ENCODE results near the gene FSD2.

The FSD2 gene

GRCh38 chr15:82849556-82850512 is 44.0 kb upstream of the FSD2 start:
- Histone ChIP-seq H3K36me3 (ENCODE audit: control insufficient read depth in 4 of 4, insufficient read depth in 4 of 4, low read length in 3 of 4) (peaks cover 0 to 2% (median 0%) of the 10 kb centered on the region in 4 experiments), H3K27ac (ENCODE audit: insufficient read depth in 1 of 2, low read depth in 1 of 2, low read length in 2 of 2, poor library complexity in 1 of 2, severe bottlenecking in 2 of 2) (peak overlapping the region in 1 of 2 experiments; percentile 37), H3K27me3 (replicated peaks in 2 of 5; ENCODE audit: control insufficient read depth in 4 of 5, insufficient read depth in 5 of 5, low read length in 4 of 5) (no peaks in the 10 kb centered on the region), H3K9me3 (ENCODE audit: control extremely low read depth in 1 of 5, control insufficient read depth in 4 of 5, insufficient read depth in 2 of 5, low read depth in 1 of 5, low read length in 4 of 5) (no peaks in the 10 kb centered on the region), H3K4me3 (ENCODE audit: control insufficient read depth in 1 of 7, extremely low read depth in 1 of 7, insufficient read depth in 4 of 7, low read depth in 2 of 7, low read length in 6 of 7) (peak overlapping the region in 3 of 7 experiments; percentile 12 to 61 (median 37)), H3K4me1 (ENCODE audit: control extremely low read depth in 1 of 4, control insufficient read depth in 4 of 4, insufficient read depth in 4 of 4, low read length in 3 of 4) (peaks cover 8 to 49% (median 38%) of the 10 kb centered on the region in 4 experiments)
- WGBS (ENCODE audit: insufficient coverage), result 12% methylated on average over 22 of the region's 23 CpGs
- POLR2A ChIA-PET, result interaction anchor here (0.6 to 1.4 kb wide), 6 partner anchors 17 to 150 kb away, joined by 3 to 5 read pairs (median 4); no protein-coding TSS in a partner anchor
- CTCF ChIA-PET, result interaction anchor here (0.7 to 5.9 kb wide), 20 partner anchors 8 to 157 kb away, joined by 3 to 71 read pairs (median 4); partner anchors contain the start of genes RAMAC and WHAMM
- DNase-seq, result peak; percentile 95 to 98 (median 98)

GRCh38 chr15:82848241-82848993 is 42.5 kb upstream of the FSD2 start:
- no peaks in the 10 kb centered on the region for H3K9me3 ChIP-seq (ENCODE audit: control extremely low read depth in 1 of 5, control insufficient read depth in 4 of 5, insufficient read depth in 2 of 5, low read depth in 1 of 5, low read length in 4 of 5)
- DNase-seq, result no peak
- CTCF ChIA-PET, result interaction anchor here (0.6 to 5.9 kb wide), 8 partner anchors 10 to 153 kb away, joined by 3 to 71 read pairs (median 3); partner anchors contain the start of gene WHAMM
- WGBS (ENCODE audit: insufficient coverage), result 93% methylated on average over 7 of the region's 9 CpGs
- no peak overlapping the region for H3K27ac ChIP-seq (ENCODE audit: insufficient read depth in 1 of 2, low read depth in 1 of 2, low read length in 2 of 2, poor library complexity in 1 of 2, severe bottlenecking in 2 of 2)
- no peak overlapping the region for H3K4me3 ChIP-seq (ENCODE audit: control insufficient read depth in 1 of 7, extremely low read depth in 1 of 7, insufficient read depth in 4 of 7, low read depth in 2 of 7, low read length in 6 of 7)
- H3K36me3 ChIP-seq (ENCODE audit: control insufficient read depth in 4 of 4, insufficient read depth in 4 of 4, low read length in 3 of 4), result peaks cover 0 to 2% (median 0%) of the 10 kb centered on the region in 4 experiments
- POLR2A ChIA-PET, result no interaction called here
- no peaks in the 10 kb centered on the region for H3K27me3 ChIP-seq (replicated peaks in 2 of 5; ENCODE audit: control insufficient read depth in 4 of 5, insufficient read depth in 5 of 5, low read length in 4 of 5)
- peaks cover 8 to 53% (median 44%) of the 10 kb centered on the region in 4 experiments for H3K4me1 ChIP-seq (ENCODE audit: control extremely low read depth in 1 of 4, control insufficient read depth in 4 of 4, insufficient read depth in 4 of 4, low read length in 3 of 4)

GRCh38 chr15:82847703-82848102 is 41.8 kb upstream of the FSD2 start:
- Histone ChIP-seq H3K9me3 (ENCODE audit: control extremely low read depth in 1 of 5, control insufficient read depth in 4 of 5, insufficient read depth in 2 of 5, low read depth in 1 of 5, low read length in 4 of 5) (no peaks in the 10 kb centered on the region), H3K27me3 (replicated peaks in 2 of 5; ENCODE audit: control insufficient read depth in 4 of 5, insufficient read depth in 5 of 5, low read length in 4 of 5) (no peaks in the 10 kb centered on the region), H3K27ac (ENCODE audit: insufficient read depth in 1 of 2, low read depth in 1 of 2, low read length in 2 of 2, poor library complexity in 1 of 2, severe bottlenecking in 2 of 2) (no peak overlapping the region), H3K36me3 (ENCODE audit: control insufficient read depth in 4 of 4, insufficient read depth in 4 of 4, low read length in 3 of 4) (peaks cover 0 to 2% (median 0%) of the 10 kb centered on the region in 4 experiments), H3K4me1 (ENCODE audit: control extremely low read depth in 1 of 4, control insufficient read depth in 4 of 4, insufficient read depth in 4 of 4, low read length in 3 of 4) (peaks cover 8 to 45% (median 37%) of the 10 kb centered on the region in 4 experiments), H3K4me3 (ENCODE audit: control insufficient read depth in 1 of 7, extremely low read depth in 1 of 7, insufficient read depth in 4 of 7, low read depth in 2 of 7, low read length in 6 of 7) (no peak overlapping the region)
- POLR2A ChIA-PET, result no interaction called here
- no peak for DNase-seq
- 84% methylated on average over 7 of the region's 8 CpGs for WGBS (ENCODE audit: insufficient coverage)
- CTCF ChIA-PET, result interaction anchor here (0.6 to 5.9 kb wide), 4 partner anchors 15 to 154 kb away, joined by 3 to 71 read pairs (median 6); no protein-coding TSS in a partner anchor

GRCh38 chr15:82846621-82847020 is 40.8 kb upstream of the FSD2 start:
- H3K27me3 ChIP-seq (replicated peaks in 2 of 5; ENCODE audit: control insufficient read depth in 4 of 5, insufficient read depth in 5 of 5, low read length in 4 of 5), result no peaks in the 10 kb centered on the region
- no peak overlapping the region for H3K27ac ChIP-seq (ENCODE audit: insufficient read depth in 1 of 2, low read depth in 1 of 2, low read length in 2 of 2, poor library complexity in 1 of 2, severe bottlenecking in 2 of 2)
- H3K9me3 ChIP-seq (ENCODE audit: control extremely low read depth in 1 of 5, control insufficient read depth in 4 of 5, insufficient read depth in 2 of 5, low read depth in 1 of 5, low read length in 4 of 5), result no peaks in the 10 kb centered on the region
- no peak overlapping the region for H3K4me3 ChIP-seq (ENCODE audit: control insufficient read depth in 1 of 7, extremely low read depth in 1 of 7, insufficient read depth in 4 of 7, low read depth in 2 of 7, low read length in 6 of 7)
- no peak for DNase-seq
- H3K36me3 ChIP-seq (ENCODE audit: control insufficient read depth in 4 of 4, insufficient read depth in 4 of 4, low read length in 3 of 4), result no peaks in the 10 kb centered on the region
- peaks cover 4 to 35% (median 29%) of the 10 kb centered on the region in 4 experiments for H3K4me1 ChIP-seq (ENCODE audit: control extremely low read depth in 1 of 4, control insufficient read depth in 4 of 4, insufficient read depth in 4 of 4, low read length in 3 of 4)
- ChIA-PET CTCF (interaction anchor here (0.9 to 5.9 kb wide), 3 partner anchors 14 to 155 kb away, joined by 3 to 71 read pairs (median 9); no protein-coding TSS in a partner anchor), POLR2A (no interaction called here)
- WGBS (ENCODE audit: insufficient coverage), result 100% methylated on average over 4 of the region's 4 CpGs

- Histone ChIP-seq H3K4me3 (ENCODE audit: control insufficient read depth in 1 of 7, extremely low read depth in 1 of 7, insufficient read depth in 4 of 7, low read depth in 2 of 7, low read length in 6 of 7) (no peak overlapping the region), H3K36me3 (ENCODE audit: control insufficient read depth in 4 of 4, insufficient read depth in 4 of 4, low read length in 3 of 4) (no peaks in the 10 kb centered on the region), H3K27ac (ENCODE audit: insufficient read depth in 1 of 2, low read depth in 1 of 2, low read length in 2 of 2, poor library complexity in 1 of 2, severe bottlenecking in 2 of 2) (no peak overlapping the region), H3K27me3 (replicated peaks in 2 of 5; ENCODE audit: control insufficient read depth in 4 of 5, insufficient read depth in 5 of 5, low read length in 4 of 5) (no peaks in the 10 kb centered on the region), H3K4me1 (ENCODE audit: control extremely low read depth in 1 of 4, control insufficient read depth in 4 of 4, insufficient read depth in 4 of 4, low read length in 3 of 4) (peaks cover 4 to 35% (median 28%) of the 10 kb centered on the region in 4 experiments), H3K9me3 (ENCODE audit: control extremely low read depth in 1 of 5, control insufficient read depth in 4 of 5, insufficient read depth in 2 of 5, low read depth in 1 of 5, low read length in 4 of 5) (no peaks in the 10 kb centered on the region)
- ChIA-PET POLR2A (interaction anchor here (1.4 kb wide), 1 partner anchor 10 kb away, joined by 4 read pairs; no protein-coding TSS in a partner anchor), CTCF (interaction anchor here (1.6 kb wide), 1 partner anchor 154 kb away, joined by 4 read pairs; no protein-coding TSS in a partner anchor)
- 80% methylated on average over 7 of the region's 7 CpGs for WGBS (ENCODE audit: insufficient coverage)
- no peak for DNase-seq
These were observed 39.8 kb upstream of the FSD2 start for GRCh38 chr15:82845686-82846085.

GRCh38 chr15:82843566-82843965 is 37.7 kb upstream of the FSD2 start:
- no peak overlapping the region for H3K4me3 ChIP-seq (ENCODE audit: control insufficient read depth in 1 of 7, extremely low read depth in 1 of 7, insufficient read depth in 4 of 7, low read depth in 2 of 7, low read length in 6 of 7)
- no peaks in the 10 kb centered on the region for H3K27me3 ChIP-seq (replicated peaks in 2 of 5; ENCODE audit: control insufficient read depth in 4 of 5, insufficient read depth in 5 of 5, low read length in 4 of 5)
- H3K36me3 ChIP-seq (ENCODE audit: control insufficient read depth in 4 of 4, insufficient read depth in 4 of 4, low read length in 3 of 4), result peaks cover 0 to 1% (median 0%) of the 10 kb centered on the region in 4 experiments
- peaks cover 4 to 20% (median 13%) of the 10 kb centered on the region in 4 experiments for H3K4me1 ChIP-seq (ENCODE audit: control extremely low read depth in 1 of 4, control insufficient read depth in 4 of 4, insufficient read depth in 4 of 4, low read length in 3 of 4)
- ChIA-PET POLR2A (no interaction called here), CTCF (interaction anchor here (0.9 kb wide), 1 partner anchor 157 kb away, joined by 4 read pairs; no protein-coding TSS in a partner anchor)
- no peak overlapping the region for H3K27ac ChIP-seq (ENCODE audit: insufficient read depth in 1 of 2, low read depth in 1 of 2, low read length in 2 of 2, poor library complexity in 1 of 2, severe bottlenecking in 2 of 2)
- 100% methylated on average over 1 of the region's 3 CpGs for WGBS (ENCODE audit: insufficient coverage)
- DNase-seq, result peak in 2 of 3 donors; percentile 53 to 64
- H3K9me3 ChIP-seq (ENCODE audit: control extremely low read depth in 1 of 5, control insufficient read depth in 4 of 5, insufficient read depth in 2 of 5, low read depth in 1 of 5, low read length in 4 of 5), result peaks cover 0 to 3% (median 0%) of the 10 kb centered on the region in 5 experiments

Measured in common myeloid progenitor, CD34-positive (primary cell).